ENCODE measurements around the gene SLC45A2. TPM values are rescaled to one million over a fixed set of nuclear protein-coding genes. Genes with fewer than 3 reads are reported as not detected.

SLC45A2 gene
- total and polyA plus RNA-seq, 9 of the 15 experiments (the other 6 are each of a cell fraction or from before 2014, with no cell fraction given) = 0.03 to 0.29 (median 0.14) TPM; not detected in 4

GRCh38 chr5:34007621-34008600 is 23.4 kb upstream of the SLC45A2 start, which contains the start of gene AMACR (continued):
- TF ChIP-seq ZNF512 (tag; IDR thresholded peaks at IDR 0.05) (no peak), U2AF1 (optimal IDR thresholded peaks at IDR 0.05; ENCODE audit: low read depth, low read length) (peak; percentile 83), MEIS2 (IDR thresholded peaks at IDR 0.05; ENCODE audit: partially characterized antibody) (peak; percentile 92), TCF7L2 (IDR thresholded peaks at IDR 0.05; ENCODE audit: low read depth, low read length) (no peak), KDM1A (IDR thresholded peaks at IDR 0.05) (no peak), ZBTB33 (CRISPR knock-in tag; IDR thresholded peaks at IDR 0.05) (peak; percentile 49), NR2C1 (IDR thresholded peaks at IDR 0.05) (no peak), NR2C1 (tag; IDR thresholded peaks at IDR 0.05) (no peak), ZC3H8 (IDR thresholded peaks at IDR 0.05) (no peak), ID3 (CRISPR knock-in tag; IDR thresholded peaks at IDR 0.05) (no peak), ID3 (tag; IDR thresholded peaks at IDR 0.05) (0 out of 2 replicates have a peak, but pooled peaks have one; percentile 26), TAF9B (IDR thresholded peaks at IDR 0.05; ENCODE audit: partially characterized antibody) (peak; percentile 66), ZBTB11 (CRISPR knock-in tag; IDR thresholded peaks at IDR 0.05) (peak in 1 of 3 experiments; percentile 84; a peak in 2 of 6 replicates), ELF1 (tag; IDR thresholded peaks at IDR 0.05) (no peak), CEBPG (CRISPR knock-in tag; IDR thresholded peaks at IDR 0.05) (no peak), CEBPG (tag; conservative IDR thresholded peaks at IDR 0.05 in 1 of 2, IDR thresholded peaks at IDR 0.05 in 1 of 2) (no peak), RBM34 (IDR thresholded peaks at IDR 0.05; ENCODE audit: borderline replicate concordance, insufficient read depth, low read length) (0 out of 2 replicates have a peak, but pooled peaks have one; percentile 85), CBX2 (IDR thresholded peaks at IDR 0.05; ENCODE audit: insufficient read depth, low read length, poor library complexity, severe bottlenecking) (no peak), ZKSCAN1 (IDR thresholded peaks at IDR 0.05; ENCODE audit: low read depth, low read length) (no peak; the same call in 1 of the 2 replicates)

Data from K562 (cell line).